Measurements from ENCODE around the gene PCDHGA1.
A peak's percentile ranks its signal among the peaks of the same experiment; 100 is the strongest.
"Not testable (repeated sequence)": the region's sequence is repeated elsewhere in the genome, so short reads cannot be mapped to it uniquely, and the experiment has no call there.

Gene PCDHGA1

DNA sequence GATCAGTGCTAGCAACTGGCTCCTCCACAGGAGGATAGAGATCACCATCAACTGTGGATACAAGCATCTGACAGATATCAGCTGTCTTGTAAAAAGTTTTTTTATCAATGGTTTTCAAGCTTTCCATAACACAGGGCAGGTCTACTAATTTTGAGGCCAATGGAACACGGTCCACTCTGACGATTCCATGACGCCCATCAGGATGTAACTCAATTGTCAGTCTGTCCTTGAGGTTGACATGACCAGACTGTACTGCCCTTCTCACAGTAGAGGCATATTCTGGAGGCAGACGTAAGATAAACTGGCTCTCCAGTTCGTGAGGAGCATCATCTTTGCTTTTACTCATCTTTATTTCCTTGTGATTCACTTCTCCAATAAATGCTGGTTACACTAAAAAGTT lies 10.6 kb upstream of the PCDHGA1 start:
- peak overlapping the region; percentile 98 for H3K4me3 ChIP-seq (ENCODE audit: low read depth, low read length)
- TF ChIP-seq, protein P1, sequence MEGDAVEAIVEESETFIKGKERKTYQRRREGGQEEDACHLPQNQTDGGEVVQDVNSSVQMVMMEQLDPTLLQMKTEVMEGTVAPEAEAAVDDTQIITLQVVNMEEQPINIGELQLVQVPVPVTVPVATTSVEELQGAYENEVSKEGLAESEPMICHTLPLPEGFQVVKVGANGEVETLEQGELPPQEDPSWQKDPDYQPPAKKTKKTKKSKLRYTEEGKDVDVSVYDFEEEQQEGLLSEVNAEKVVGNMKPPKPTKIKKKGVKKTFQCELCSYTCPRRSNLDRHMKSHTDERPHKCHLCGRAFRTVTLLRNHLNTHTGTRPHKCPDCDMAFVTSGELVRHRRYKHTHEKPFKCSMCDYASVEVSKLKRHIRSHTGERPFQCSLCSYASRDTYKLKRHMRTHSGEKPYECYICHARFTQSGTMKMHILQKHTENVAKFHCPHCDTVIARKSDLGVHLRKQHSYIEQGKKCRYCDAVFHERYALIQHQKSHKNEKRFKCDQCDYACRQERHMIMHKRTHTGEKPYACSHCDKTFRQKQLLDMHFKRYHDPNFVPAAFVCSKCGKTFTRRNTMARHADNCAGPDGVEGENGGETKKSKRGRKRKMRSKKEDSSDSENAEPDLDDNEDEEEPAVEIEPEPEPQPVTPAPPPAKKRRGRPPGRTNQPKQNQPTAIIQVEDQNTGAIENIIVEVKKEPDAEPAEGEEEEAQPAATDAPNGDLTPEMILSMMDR (IDR thresholded peaks at IDR 0.05; ENCODE audit: borderline replicate concordance, insufficient read depth, low read depth, low read length), result no peak

DNA sequence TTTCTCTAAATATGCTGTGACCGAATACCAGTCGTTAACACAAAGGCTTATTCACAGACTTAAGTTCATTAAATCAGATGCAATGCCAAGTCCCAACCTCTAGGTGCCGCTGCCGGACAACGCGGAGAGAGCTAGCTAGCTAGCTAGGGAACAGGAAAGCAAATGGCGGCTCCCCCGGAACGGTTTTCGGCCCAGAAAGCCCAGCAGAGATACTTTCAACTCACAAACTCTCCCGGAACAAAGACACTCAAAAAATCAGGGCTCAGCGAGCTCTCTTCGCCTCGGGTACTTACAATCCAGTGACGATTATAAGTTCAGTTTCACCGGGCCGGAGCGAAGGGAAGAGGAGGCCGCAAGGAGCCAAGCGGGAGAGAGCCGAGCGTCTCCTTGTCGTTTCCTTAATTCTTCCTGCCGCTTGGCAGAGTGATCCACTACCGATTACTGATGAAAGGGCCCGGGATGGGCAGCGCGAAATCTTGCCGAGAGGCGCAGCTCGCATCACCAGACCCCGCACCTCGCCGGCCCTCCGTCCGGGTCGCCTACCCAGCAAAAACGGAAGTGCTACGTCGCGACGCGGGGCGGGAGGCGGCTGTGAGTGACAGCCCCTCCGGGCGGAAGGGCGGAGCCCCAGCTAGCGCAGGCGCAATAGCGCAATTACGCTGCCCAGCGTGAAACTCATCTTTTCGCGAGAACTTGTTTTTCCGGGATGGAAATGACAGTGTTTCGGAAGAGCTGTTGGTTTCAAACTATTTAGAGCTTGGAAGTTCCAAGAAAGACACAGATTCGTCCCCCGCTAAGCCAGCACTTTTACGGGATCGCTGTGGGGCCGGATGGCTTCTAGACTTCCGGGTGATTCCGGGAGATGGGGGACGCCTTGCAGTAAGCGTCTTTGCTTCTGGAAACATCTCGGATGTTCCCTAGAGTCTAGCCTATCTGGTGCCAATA lies 9.8 kb upstream of the PCDHGA1 start, which contains the start of gene TAF7:
TAF7 (minus strand) TSS at position 560 of the 945 bp plus-strand sequence. CDS start 740 bp downstream, outside the sequence.
- TF ChIP-seq, protein P1 (IDR thresholded peaks at IDR 0.05; ENCODE audit: borderline replicate concordance, insufficient read depth, low read depth, low read length), result peak; percentile 84
- peak within 1 kb of the TSS; percentile 98 for H3K4me3 ChIP-seq (ENCODE audit: low read depth, low read length)

DNA sequence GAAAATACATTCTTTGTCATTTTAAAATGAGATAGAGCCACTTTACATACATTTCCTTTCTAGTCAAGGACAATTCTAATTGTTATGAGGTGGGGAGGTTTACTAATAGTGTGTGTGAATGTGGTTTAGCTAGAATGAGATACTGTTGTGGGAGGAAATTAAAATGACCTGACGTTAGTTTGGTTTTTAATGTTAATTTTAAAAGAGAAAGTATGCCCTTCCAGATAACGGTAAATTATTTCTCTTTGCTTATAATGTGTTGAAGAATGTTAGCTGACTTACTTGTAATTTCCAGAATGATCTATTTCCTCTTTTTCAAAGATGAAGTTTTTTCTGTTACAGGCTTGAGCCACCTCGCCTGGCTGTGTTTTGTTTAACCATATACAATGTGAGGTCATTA lies 8.1 kb upstream of the PCDHGA1 start:
- TF ChIP-seq, protein P1 (IDR thresholded peaks at IDR 0.05; ENCODE audit: borderline replicate concordance, insufficient read depth, low read depth, low read length), result no peak
- H3K4me3 ChIP-seq (ENCODE audit: low read depth, low read length), result no peak overlapping the region

DNA sequence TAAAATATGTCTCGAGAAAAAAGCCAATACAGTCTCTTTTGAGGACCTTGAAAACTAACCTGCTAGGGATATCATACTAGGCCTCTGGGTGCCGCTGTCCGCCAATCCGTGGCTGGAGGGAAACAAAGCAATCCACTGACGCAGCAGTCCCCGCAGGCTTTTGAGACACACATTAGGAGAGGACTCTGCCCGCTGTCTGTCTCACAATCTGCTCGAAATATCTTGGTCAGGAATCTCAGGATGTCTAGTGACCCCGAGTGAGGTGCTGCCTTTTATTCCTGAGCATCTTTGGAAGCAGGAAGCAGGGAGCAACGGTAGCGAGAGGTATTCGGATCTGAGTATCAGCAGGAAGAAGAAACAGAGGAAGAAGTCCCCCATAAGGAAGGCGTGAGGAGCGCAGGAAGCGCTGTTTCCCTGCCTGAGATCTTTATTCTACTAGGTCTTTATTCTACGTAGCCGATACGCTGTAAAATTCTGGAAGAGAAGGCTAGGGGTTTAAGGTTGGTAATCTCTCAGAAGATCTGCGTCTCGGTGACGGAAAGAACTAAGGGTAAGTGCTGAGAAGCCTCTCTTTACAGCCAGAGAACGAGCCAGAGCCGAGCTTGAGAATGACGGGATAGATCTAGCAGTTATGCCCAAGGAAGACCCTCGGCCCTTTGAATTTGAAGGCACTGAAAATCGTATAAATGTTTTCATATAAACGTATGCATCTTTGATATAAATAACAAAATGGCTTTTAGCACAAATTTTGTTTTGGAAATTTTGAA lies 4.0 kb upstream of the PCDHGA1 start:
- no peak overlapping the region for H3K4me3 ChIP-seq (ENCODE audit: low read depth, low read length)
- TF ChIP-seq, protein P1 (IDR thresholded peaks at IDR 0.05; ENCODE audit: borderline replicate concordance, insufficient read depth, low read depth, low read length), result peak; percentile 58; the same call in 1 of the 2 replicates

DNA sequence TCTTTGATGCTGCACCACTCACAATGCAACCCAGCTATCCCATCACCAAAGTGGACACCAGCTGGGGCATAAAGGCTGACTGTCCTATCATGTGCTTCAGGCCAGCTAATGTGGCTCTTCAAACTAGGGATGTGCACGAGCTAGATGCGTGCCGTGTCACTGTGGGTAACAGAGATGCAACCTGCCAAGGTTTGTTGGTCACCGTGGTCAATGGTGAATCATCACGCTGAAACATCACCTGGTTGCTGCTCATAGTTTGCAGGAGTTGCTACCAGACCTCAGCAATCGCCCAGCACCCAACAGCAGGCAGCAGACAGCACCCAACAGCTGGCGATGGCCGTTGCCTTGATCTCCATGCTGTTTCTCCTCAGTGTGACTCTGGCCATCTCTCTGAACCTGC lies 2.1 kb upstream of the PCDHGA1 start:
- no peak overlapping the region for H3K4me3 ChIP-seq (ENCODE audit: low read depth, low read length)
- TF ChIP-seq, protein P1 (IDR thresholded peaks at IDR 0.05; ENCODE audit: borderline replicate concordance, insufficient read depth, low read depth, low read length), result no peak

DNA sequence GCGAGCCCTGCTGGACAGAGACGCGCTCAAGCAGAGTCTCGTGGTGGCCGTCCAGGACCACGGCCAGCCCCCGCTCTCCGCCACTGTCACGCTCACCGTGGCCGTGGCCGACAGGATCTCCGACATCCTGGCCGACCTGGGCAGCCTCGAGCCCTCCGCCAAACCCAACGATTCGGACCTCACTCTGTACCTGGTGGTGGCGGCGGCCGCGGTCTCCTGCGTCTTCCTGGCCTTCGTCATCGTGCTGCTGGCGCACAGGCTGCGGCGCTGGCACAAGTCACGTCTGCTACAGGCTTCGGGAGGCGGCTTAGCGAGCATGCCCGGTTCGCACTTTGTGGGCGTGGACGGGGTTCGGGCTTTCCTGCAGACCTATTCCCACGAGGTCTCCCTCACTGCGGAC lies 2.3 kb downstream of the PCDHGA1 start:
- not testable (repeated sequence) for H3K4me3 ChIP-seq (ENCODE audit: low read depth, low read length)

DNA sequence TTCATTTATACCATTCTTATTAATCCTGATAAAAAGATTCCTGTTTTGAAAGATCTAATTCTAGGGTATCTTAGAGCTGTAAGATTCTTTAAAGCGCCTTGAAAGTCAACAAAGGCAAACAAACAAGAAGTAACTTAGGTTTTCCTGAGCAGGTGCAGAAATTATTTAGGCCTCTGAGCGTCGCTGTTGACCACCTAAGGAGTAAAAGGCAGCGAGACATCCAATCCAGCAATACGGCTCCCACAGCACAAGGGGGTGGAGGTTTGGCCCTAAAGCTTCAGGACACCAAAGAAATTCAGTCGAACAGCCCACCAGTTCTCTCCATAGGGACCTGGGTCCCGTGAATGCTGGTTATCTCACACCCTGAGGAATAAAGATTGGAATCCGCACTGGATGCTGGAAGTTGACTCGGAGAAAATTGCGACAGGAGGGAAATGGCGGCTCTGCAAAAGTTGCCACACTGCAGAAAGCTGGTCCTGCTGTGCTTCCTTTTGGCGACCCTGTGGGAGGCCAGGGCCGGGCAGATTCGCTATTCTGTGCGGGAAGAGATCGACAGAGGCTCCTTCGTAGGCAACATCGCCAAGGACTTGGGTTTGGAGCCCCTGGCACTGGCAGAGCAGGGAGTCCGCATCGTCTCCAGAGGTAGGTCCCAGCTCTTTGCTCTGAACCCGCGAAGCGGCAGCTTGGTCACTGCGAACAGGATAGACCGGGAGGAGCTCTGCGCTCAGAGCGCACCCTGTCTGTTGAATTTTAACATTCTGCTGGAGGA lies 8.4 kb downstream of the PCDHGA1 start, which contains the start of gene PCDHGA2:
PCDHGA2 (plus strand) TSS at position 223 of the 769 bp plus-strand sequence.
- TF ChIP-seq, protein P1 (IDR thresholded peaks at IDR 0.05; ENCODE audit: borderline replicate concordance, insufficient read depth, low read depth, low read length), result peak; percentile 26; the same call in 1 of the 2 replicates
- no peak within 1 kb of the TSS for H3K4me3 ChIP-seq (ENCODE audit: low read depth, low read length)

DNA sequence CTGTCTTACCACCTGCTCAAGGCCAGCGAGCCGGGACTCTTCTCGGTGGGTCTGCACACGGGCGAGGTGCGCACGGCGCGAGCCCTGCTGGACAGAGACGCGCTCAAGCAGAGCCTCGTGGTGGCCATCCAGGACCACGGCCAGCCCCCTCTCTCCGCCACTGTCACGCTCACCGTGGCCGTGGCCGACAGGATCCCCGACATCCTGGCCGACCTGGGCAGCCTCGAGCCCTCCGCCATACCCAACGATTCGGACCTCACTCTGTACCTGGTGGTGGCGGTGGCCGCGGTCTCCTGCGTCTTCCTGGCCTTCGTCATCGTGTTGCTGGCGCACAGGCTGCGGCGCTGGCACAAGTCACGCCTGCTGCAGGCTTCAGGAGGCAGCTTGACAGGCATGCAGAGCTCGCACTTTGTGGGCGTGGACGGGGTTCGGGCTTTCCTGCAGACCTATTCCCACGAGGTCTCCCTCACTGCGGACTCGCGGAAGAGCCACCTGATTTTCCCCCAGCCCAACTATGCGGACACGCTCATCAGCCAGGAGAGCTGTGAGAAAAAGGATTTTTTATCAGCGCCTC lies 10.6 kb downstream of the PCDHGA1 start:
- not testable (repeated sequence) for H3K4me3 ChIP-seq (ENCODE audit: low read depth, low read length)

All from GM12875 (cell line).